ENCODE results near the gene APBB1.

APBB1 gene

GRCh38 chr11:6437993-6438392 is 19.1 kb upstream of the APBB1 start:
- Histone ChIP-seq H3K4me2 (ENCODE audit: insufficient read depth, low read length) (no peak overlapping the region), H3K27me3 (ENCODE audit: insufficient read depth, low read length, poor library complexity) (no peaks in the 10 kb centered on the region), H3K27ac (ENCODE audit: low read length) (no peak overlapping the region), H4K20me1 (ENCODE audit: insufficient read depth, low read length) (no peaks in the 10 kb centered on the region), H3K79me2 (ENCODE audit: insufficient read depth, low read length) (no peaks in the 10 kb centered on the region), H3K9ac (ENCODE audit: low read depth, low read length) (no peak overlapping the region), H3K4me3 (ENCODE audit: low read depth in 1 of 2, low read length in 2 of 2) (no peak overlapping the region), H2AFZ (ENCODE audit: low read depth, low read length) (no peak overlapping the region), H3K4me1 (ENCODE audit: insufficient read depth, low read length) (no peaks in the 10 kb centered on the region), H3K36me3 (ENCODE audit: insufficient read depth, low read length) (no peaks in the 10 kb centered on the region), H3K9me3 (ENCODE audit: insufficient read depth, low read length, severe bottlenecking) (no peaks in the 10 kb centered on the region)
- ATAC-seq (ENCODE audit: insufficient read depth, low read depth) (no peak), DNase-seq (no peak)
- TF ChIP-seq EZH2 (IDR thresholded peaks at IDR 0.05; ENCODE audit: borderline replicate concordance, low read depth, low read length, severe bottlenecking) (no peak), CTCF (IDR thresholded peaks at IDR 0.05; ENCODE audit: borderline replicate concordance, extremely low read depth, low read length, poor library complexity, severe bottlenecking) (no peak)

DNA sequence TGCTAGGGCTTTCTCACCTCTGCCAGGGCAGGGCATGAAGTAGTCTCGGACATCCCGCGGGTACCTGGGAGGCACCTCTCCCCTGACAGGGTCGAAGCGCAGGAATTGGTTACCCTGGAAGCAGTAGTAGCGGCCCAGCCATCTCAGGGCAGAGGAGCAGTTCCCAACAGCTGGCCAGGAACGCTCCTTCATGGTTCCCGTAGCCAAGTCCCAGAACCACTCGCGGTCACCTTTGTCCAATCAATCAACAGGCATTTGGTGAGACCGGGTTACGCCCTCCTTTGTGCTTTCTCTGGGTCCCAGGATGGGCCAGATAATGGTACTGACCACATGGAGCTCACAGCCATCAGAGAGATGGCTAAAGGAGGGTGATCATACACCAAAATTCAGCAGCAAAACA is 18.5 kb upstream of the APBB1 start:
- H4K20me1 ChIP-seq (ENCODE audit: insufficient read depth, low read length) = no peaks in the 10 kb centered on the region

DNA sequence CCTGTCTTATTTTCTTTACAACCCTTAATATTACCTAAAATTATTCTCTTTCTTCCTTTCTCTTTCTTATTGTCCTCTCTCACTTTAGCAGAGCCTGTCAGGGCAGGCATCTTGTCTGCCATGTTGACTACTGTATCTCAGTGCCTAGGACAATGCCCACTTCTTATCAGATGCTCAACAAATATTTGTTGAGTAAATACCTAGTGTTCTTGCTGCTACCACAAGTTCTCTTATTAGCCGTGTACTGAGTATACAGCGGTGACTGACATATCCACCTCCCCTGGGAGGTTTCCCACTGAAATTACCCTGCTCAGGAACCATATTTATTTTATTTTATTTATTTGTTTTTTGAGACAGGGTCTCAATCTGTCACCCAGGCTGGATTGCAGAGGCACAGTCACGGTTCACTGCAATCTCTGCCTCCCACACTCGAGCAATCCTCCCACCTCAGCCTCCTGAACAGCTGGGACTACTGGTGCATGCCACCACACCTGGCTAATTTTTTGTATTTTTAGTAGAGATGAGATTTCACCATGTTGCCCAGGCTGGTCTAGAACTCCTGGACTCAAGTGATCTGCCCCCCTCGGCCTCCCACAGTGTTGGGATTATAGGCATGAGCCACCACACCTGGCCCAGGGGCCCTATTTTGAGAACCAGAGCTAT is 15.2 kb upstream of the APBB1 start:
- TF ChIP-seq EZH2 (IDR thresholded peaks at IDR 0.05; ENCODE audit: borderline replicate concordance, low read depth, low read length, severe bottlenecking) = no peak
- TF ChIP-seq CTCF (IDR thresholded peaks at IDR 0.05; ENCODE audit: borderline replicate concordance, extremely low read depth, low read length, poor library complexity, severe bottlenecking) = no peak
- Histone ChIP-seq H3K36me3 (ENCODE audit: insufficient read depth, low read length) (no peaks in the 10 kb centered on the region), H2AFZ (ENCODE audit: low read depth, low read length) (no peak overlapping the region), H3K4me1 (ENCODE audit: insufficient read depth, low read length) (no peaks in the 10 kb centered on the region), H3K27ac (ENCODE audit: low read length) (no peak overlapping the region), H3K79me2 (ENCODE audit: insufficient read depth, low read length) (no peaks in the 10 kb centered on the region), H3K4me3 (ENCODE audit: low read depth in 1 of 2, low read length in 2 of 2) (no peak overlapping the region), H3K4me2 (ENCODE audit: insufficient read depth, low read length) (no peak overlapping the region), H3K9me3 (ENCODE audit: insufficient read depth, low read length, severe bottlenecking) (no peaks in the 10 kb centered on the region), H3K27me3 (ENCODE audit: insufficient read depth, low read length, poor library complexity) (no peaks in the 10 kb centered on the region), H4K20me1 (ENCODE audit: insufficient read depth, low read length) (no peaks in the 10 kb centered on the region), H3K9ac (ENCODE audit: low read depth, low read length) (no peak overlapping the region)
- ATAC-seq (ENCODE audit: insufficient read depth, low read depth) = no peak
- DNase-seq = no peak

More for the DNA sequence above, 18.5 kb upstream of the APBB1 start:
- Histone ChIP-seq H3K27ac (ENCODE audit: low read length) (no peak overlapping the region), H3K9me3 (ENCODE audit: insufficient read depth, low read length, severe bottlenecking) (no peaks in the 10 kb centered on the region), H3K79me2 (ENCODE audit: insufficient read depth, low read length) (no peaks in the 10 kb centered on the region), H3K9ac (ENCODE audit: low read depth, low read length) (no peak overlapping the region), H3K4me1 (ENCODE audit: insufficient read depth, low read length) (no peaks in the 10 kb centered on the region), H3K27me3 (ENCODE audit: insufficient read depth, low read length, poor library complexity) (no peaks in the 10 kb centered on the region), H2AFZ (ENCODE audit: low read depth, low read length) (no peak overlapping the region), H3K4me3 (ENCODE audit: low read depth in 1 of 2, low read length in 2 of 2) (no peak overlapping the region), H3K4me2 (ENCODE audit: insufficient read depth, low read length) (no peak overlapping the region), H3K36me3 (ENCODE audit: insufficient read depth, low read length) (no peaks in the 10 kb centered on the region)
- TF ChIP-seq EZH2 (IDR thresholded peaks at IDR 0.05; ENCODE audit: borderline replicate concordance, low read depth, low read length, severe bottlenecking) (no peak), CTCF (IDR thresholded peaks at IDR 0.05; ENCODE audit: borderline replicate concordance, extremely low read depth, low read length, poor library complexity, severe bottlenecking) (no peak)
- no peak for ATAC-seq (ENCODE audit: insufficient read depth, low read depth)
- no peak for DNase-seq
